ENCODE data around the gene B4GALT1.

Gene B4GALT1

GRCh38 chr9:33133186-33133585 lies 34.0 kb downstream of the B4GALT1 start:
- TF ChIP-seq REST (IDR thresholded peaks at IDR 0.05; ENCODE audit: insufficient read depth in 1 of 2, low read depth in 2 of 2, low read length in 2 of 2) (no peak), POLR2AphosphoS5 (IDR thresholded peaks at IDR 0.05; ENCODE audit: low read depth, low read length) (no peak), TAF1 (IDR thresholded peaks at IDR 0.05; ENCODE audit: borderline replicate concordance, insufficient read depth, low read length) (no peak), SIN3A (IDR thresholded peaks at IDR 0.05; ENCODE audit: borderline replicate concordance, insufficient read depth, low read length) (no peak), FOXP2 (optimal IDR thresholded peaks at IDR 0.05; ENCODE audit: borderline replicate concordance, extremely low read depth, extremely low read length, insufficient read depth) (no peak)

GRCh38 chr9:33131790-33132772 lies 35.1 kb downstream of the B4GALT1 start:
- TF ChIP-seq SIN3A (IDR thresholded peaks at IDR 0.05; ENCODE audit: borderline replicate concordance, insufficient read depth, low read length) (no peak), TAF1 (IDR thresholded peaks at IDR 0.05; ENCODE audit: borderline replicate concordance, insufficient read depth, low read length) (no peak), FOXP2 (optimal IDR thresholded peaks at IDR 0.05; ENCODE audit: borderline replicate concordance, extremely low read depth, extremely low read length, insufficient read depth) (no peak), REST (IDR thresholded peaks at IDR 0.05; ENCODE audit: insufficient read depth in 1 of 2, low read depth in 2 of 2, low read length in 2 of 2) (no peak), POLR2AphosphoS5 (IDR thresholded peaks at IDR 0.05; ENCODE audit: low read depth, low read length) (no peak)

GRCh38 chr9:33130961-33131789 lies 36.0 kb downstream of the B4GALT1 start:
- TF ChIP-seq TAF1 (IDR thresholded peaks at IDR 0.05; ENCODE audit: borderline replicate concordance, insufficient read depth, low read length): no peak
- no peak for TF ChIP-seq REST (IDR thresholded peaks at IDR 0.05; ENCODE audit: insufficient read depth in 1 of 2, low read depth in 2 of 2, low read length in 2 of 2)

DNA sequence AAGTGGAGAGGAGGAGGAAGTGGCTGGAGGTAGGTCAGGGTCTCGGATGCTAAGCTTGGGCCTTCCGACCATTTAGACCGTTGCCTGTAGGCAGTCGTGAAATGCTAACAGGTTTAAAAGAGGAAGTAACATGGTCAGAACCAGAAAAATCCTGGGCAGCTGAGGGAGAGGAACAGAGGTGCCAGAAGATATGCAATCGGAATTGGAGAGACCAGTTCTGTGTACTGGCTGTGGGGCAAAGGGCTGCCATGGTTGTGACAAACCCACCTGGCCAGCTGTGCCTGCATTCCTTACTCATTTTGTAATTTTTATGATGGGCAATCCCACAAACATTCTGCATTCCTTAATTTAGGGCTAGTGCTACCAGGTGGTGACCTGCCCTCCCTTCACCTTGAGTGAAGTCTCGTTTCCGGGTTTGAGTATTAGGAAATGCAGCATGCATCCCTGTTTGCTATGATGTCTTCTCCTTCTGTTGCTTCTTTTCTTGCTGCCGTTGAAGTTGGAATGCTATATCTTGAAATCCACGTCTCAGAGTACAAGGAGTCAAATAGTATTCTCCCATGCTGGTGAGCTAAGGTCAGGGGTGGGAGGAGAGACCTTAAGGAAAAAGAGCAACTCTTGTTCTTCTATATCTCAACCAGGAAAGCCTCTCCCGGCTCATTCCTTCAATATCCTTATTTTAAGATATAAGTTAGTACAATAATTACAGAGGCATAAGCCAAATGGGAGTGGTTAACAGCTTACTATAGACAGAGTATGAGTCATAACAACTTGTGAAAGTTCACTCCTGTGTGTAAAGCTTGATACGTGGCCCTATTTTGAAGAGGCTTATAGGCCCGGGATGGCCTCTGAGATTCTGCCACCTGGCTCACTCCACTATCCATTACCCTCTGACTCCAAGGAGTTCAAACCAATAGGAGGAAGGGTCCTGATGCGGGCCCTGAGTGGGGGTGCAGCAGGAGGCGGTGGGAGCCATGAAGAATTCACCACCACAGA lies 37.0 kb downstream of the B4GALT1 start:
- TF ChIP-seq FOXP2 (optimal IDR thresholded peaks at IDR 0.05; ENCODE audit: borderline replicate concordance, extremely low read depth, extremely low read length, insufficient read depth) (no peak), SIN3A (IDR thresholded peaks at IDR 0.05; ENCODE audit: borderline replicate concordance, insufficient read depth, low read length) (no peak), POLR2AphosphoS5 (IDR thresholded peaks at IDR 0.05; ENCODE audit: low read depth, low read length) (no peak), TAF1 (IDR thresholded peaks at IDR 0.05; ENCODE audit: borderline replicate concordance, insufficient read depth, low read length) (no peak), REST (IDR thresholded peaks at IDR 0.05; ENCODE audit: insufficient read depth in 1 of 2, low read depth in 2 of 2, low read length in 2 of 2) (no peak)

Measured in PFSK-1 (cell line).